Endothelial cell (in vitro differentiated cells): ENCODE measurements around the gene NDST1. TPM values are rescaled to one million over a fixed set of nuclear protein-coding genes. Genes with fewer than 3 reads are reported as not detected.

ENCODE experiments used
- DNase-seq: peaks from one replicate; pipeline ENCODE4 v3.0.0; 2021; ENCODE audit warnings: low spot score
- H3K27ac Mint-ChIP-seq: one replicate; pipeline ENCODE4 v1.8.0; 2021; ENCODE audit warnings: mixed read lengths, inconsistent platforms; ENCODE audit not compliant: unreplicated experiment
- H3K27me3 Mint-ChIP-seq: one replicate; pipeline ENCODE4 v1.8.0; 2021; ENCODE audit warnings: mild to moderate bottlenecking, moderate library complexity, mixed read lengths, inconsistent platforms; ENCODE audit not compliant: unreplicated experiment
- H3K36me3 Mint-ChIP-seq: one replicate; pipeline ENCODE4 v1.8.0; 2021; ENCODE audit warnings: mild to moderate bottlenecking, low read depth, mixed read lengths, inconsistent platforms; ENCODE audit not compliant: unreplicated experiment
- H3K4me1 Mint-ChIP-seq: one replicate; pipeline ENCODE4 v1.8.0; 2021; ENCODE audit warnings: mild to moderate bottlenecking, mixed read lengths, inconsistent platforms; ENCODE audit not compliant: unreplicated experiment
- H3K4me3 Mint-ChIP-seq: one replicate; pipeline ENCODE4 v1.8.0; 2021; ENCODE audit warnings: mild to moderate bottlenecking, mixed read lengths, inconsistent platforms; ENCODE audit not compliant: unreplicated experiment
- H3K9me3 Mint-ChIP-seq: one replicate; pipeline ENCODE4 v1.8.0; 2021; ENCODE audit warnings: mixed read lengths, inconsistent platforms; ENCODE audit not compliant: unreplicated experiment
- long read RNA-seq: library from polyadenylated mRNA; unstranded; transcript quantifications from one replicate; pipeline ENCODE4 v2.0.0, GENCODE V29; 2020; ENCODE audit not compliant: unreplicated experiment
- total RNA-seq: library from RNA; stranded (reverse); fragmentation: NEBNext Ultra II Directional; extraction: Animal tissue kit (Norgen Biotek cat#: 25700); gene quantifications from one replicate; pipeline ENCODE4 v1.2.1, GENCODE V29; 2021; ENCODE audit not compliant: unreplicated experiment
- TF ChIP-seq, protein P1 (sequence below): fragments of 200-600 bp; sonication (generic); IDR thresholded peaks from one replicate; pipeline ENCODE4 v1.5.0; 2021; ENCODE audit warnings: antibody characterized with exemption; ENCODE audit not compliant: unreplicated experiment

Gene NDST1
- total RNA-seq: 178 TPM
- long read RNA-seq, partial matches to known transcripts: 0 of 5 reads
- long read RNA-seq, other reads (novel, unspliced or antisense): 5 of 5 reads

DNA sequence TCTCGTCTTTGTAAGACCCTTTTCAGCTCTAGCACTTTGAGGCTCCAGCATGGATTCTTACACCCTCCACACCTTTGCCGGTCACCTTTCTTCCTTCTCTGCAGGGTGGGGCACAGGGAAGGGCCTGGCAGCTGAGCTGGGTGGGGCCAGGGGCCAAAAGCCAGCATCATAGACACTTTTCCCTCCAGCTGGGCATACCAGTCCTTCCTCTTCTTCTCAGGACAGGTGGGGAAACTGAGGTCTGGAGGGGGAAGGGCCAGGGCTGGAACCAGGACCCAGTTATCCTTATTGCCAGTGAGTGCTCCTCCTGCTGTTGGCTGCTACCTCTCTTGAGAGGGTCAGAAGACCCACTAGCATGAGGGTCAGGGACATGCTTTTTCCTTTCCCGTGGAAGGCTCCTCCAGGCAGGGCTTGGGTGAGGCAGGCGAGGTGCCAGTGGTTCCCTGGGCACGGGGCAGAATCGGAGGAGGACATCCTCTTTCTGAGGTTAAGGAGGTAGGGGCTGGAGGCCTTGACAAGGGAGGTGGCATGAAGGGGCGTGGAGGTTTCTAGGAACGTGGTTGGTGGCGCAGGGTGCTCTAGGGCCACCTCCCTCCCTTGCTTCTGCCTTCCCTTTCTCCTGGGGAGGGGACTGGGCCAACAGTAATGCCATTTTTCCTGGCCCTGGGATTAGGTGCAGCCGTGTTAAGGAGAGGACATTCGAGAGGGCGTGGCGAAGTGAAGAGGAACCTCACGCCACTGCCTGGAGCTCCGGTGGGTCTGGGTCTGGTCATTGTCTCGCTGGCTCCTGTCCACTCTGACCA is at the start of gene NDST1:
TSS of gene NDST1 (plus strand) at position 658 of the 803 bp plus-strand sequence. CDS start 13,124 bp downstream, outside the sequence.
- no peak for DNase-seq
- H3K4me1 Mint-ChIP-seq: peaks cover 66% of the 10 kb centered on the region
- TF ChIP-seq, protein P1, sequence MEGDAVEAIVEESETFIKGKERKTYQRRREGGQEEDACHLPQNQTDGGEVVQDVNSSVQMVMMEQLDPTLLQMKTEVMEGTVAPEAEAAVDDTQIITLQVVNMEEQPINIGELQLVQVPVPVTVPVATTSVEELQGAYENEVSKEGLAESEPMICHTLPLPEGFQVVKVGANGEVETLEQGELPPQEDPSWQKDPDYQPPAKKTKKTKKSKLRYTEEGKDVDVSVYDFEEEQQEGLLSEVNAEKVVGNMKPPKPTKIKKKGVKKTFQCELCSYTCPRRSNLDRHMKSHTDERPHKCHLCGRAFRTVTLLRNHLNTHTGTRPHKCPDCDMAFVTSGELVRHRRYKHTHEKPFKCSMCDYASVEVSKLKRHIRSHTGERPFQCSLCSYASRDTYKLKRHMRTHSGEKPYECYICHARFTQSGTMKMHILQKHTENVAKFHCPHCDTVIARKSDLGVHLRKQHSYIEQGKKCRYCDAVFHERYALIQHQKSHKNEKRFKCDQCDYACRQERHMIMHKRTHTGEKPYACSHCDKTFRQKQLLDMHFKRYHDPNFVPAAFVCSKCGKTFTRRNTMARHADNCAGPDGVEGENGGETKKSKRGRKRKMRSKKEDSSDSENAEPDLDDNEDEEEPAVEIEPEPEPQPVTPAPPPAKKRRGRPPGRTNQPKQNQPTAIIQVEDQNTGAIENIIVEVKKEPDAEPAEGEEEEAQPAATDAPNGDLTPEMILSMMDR: no peak
- no peak within 1 kb of the TSS for H3K4me3 Mint-ChIP-seq
- peak within 1 kb of the TSS; percentile 72 for H3K27ac Mint-ChIP-seq
- H3K9me3 Mint-ChIP-seq: no peaks in the 10 kb centered on the region
- H3K36me3 Mint-ChIP-seq: peaks cover 16% of the 10 kb centered on the region
- H3K27me3 Mint-ChIP-seq: peaks cover 11% of the 10 kb centered on the region

DNA sequence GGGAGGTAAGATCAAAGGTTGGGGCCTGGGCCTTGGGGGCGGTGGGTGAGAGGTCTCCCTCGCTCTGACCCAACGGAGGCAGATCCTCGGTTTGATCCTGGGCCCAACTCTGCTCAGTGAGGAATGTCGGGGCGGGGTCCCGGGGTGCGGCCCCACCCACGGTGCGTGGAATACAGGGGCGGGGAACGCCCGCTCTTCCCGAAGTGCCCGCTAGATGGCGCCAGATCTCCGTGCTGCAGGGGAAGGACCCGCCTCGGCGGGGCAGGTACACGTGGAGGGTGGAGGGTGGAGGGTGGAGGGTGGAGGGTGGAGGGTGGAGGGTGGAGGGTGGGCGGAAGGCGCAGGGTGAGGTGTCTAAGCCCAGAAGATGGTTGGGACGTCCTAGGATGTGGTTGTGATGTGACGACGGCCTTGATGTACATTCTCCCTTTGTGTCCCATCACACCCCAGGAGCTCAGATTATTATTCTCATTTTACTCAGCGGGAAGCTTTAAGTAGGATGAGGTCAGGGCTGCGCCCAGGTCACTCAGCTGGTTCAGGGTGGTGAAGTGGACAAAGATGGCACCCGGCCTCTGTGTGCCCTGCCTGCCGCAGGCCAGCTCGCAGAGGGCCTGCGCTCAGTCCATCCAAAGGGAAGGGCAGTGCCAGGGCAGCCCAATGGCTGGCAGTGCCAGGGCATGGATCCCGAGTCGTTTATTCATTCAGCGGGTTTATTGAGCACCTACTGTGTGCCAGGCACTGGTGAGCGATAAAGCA is 49.0 kb upstream of the NDST1 start:
- H3K36me3 Mint-ChIP-seq: no peaks in the 10 kb centered on the region
- no peaks in the 10 kb centered on the region for H3K9me3 Mint-ChIP-seq
- H3K4me1 Mint-ChIP-seq: peaks cover 34% of the 10 kb centered on the region
- TF ChIP-seq, protein P1: peak; percentile 81
- peak; percentile 80 for DNase-seq
- H3K4me3 Mint-ChIP-seq: no peak overlapping the region
- peaks cover 6% of the 10 kb centered on the region for H3K27me3 Mint-ChIP-seq
- H3K27ac Mint-ChIP-seq: no peak overlapping the region

DNA sequence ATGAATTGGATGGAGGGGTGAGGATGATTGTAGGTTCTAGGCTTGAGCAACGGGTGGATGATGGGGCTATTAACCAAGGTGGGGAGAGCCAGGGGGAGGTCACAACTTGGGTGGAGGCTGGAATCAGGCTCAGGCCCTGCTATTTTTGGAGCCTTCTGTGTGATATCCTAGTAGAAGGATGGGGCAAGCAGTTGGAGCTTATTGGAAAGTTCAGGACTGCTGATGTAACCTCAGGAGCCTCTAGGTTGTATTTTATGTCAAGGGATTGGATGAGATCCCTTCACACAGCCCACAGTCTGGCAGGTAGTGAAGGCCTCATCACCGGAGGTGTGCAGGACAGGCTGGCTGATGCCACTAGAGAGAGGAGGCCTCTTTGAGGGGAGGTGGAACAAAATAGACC is 47.1 kb upstream of the NDST1 start:
- TF ChIP-seq, protein P1: no peak
- H3K27ac Mint-ChIP-seq: no peak overlapping the region

DNA sequence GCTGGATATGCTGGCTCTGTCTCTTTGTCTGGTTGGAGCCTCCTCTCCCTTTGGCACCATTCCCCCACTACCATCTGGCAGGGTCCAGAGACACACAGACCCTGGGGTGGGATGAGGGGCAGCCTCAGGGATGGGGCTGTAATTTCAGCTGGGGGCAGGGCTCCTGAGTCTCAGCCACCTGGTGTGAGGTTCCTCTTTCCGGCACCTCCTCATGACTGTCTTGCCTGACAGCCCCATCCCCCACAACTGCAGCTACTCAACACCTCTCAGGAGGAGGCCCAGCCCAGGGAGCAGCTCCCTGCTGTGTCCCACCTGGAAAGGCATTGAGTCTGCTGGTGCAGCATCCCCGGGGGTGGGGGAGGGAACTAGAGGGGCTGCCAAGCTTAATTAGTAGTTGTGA is 46.7 kb upstream of the NDST1 start:
- Mint-ChIP-seq H3K27me3 (peaks cover 6% of the 10 kb centered on the region), H3K9me3 (no peaks in the 10 kb centered on the region), H3K4me3 (no peak overlapping the region), H3K36me3 (no peaks in the 10 kb centered on the region), H3K4me1 (peaks cover 49% of the 10 kb centered on the region), H3K27ac (no peak overlapping the region)
- TF ChIP-seq, protein P1: no peak
- no peak for DNase-seq

More for the DNA sequence above, 47.1 kb upstream of the NDST1 start:
- no peak overlapping the region for H3K4me3 Mint-ChIP-seq
- no peak for DNase-seq
- no peaks in the 10 kb centered on the region for H3K36me3 Mint-ChIP-seq
- H3K27me3 Mint-ChIP-seq: peaks cover 6% of the 10 kb centered on the region
- no peaks in the 10 kb centered on the region for H3K9me3 Mint-ChIP-seq
- peaks cover 45% of the 10 kb centered on the region for H3K4me1 Mint-ChIP-seq
